ENCODE data around the gene AKR1B1. TPM values are rescaled to one million over a fixed set of nuclear protein-coding genes. Genes with fewer than 3 reads are reported as not detected.

The AKR1B1 gene
- total and polyA plus RNA-seq, 2 of the 13 experiments (the other 11 are each of a cell fraction or from before 2014, with no cell fraction given), result 89.9 to 133 TPM

- peak; percentile 35; the same call in 1 of the 2 replicates for TF ChIP-seq ARID5B (CRISPR knock-in tag; IDR thresholded peaks at IDR 0.05)
Measured at GRCh38 chr7:134420424-134421125, 38.3 kb downstream of the AKR1B1 start (continued).

GRCh38 chr7:134419875-134420274, 39.0 kb downstream of the AKR1B1 start:
- in situ Hi-C loops (cut with HindIII; ENCODE audit: extremely low pct_ligation_motif_present, low pct_unique_long_range_greater_than_20kb), result loop anchor here (10.0 kb wide), 1 partner anchor 275 kb away; no protein-coding TSS in a partner anchor
- ATAC-seq (no peak), DNase-seq (ENCODE audit: low spot score) (no peak), FAIRE-seq (no peak)
- no TSS peak for BruUV-seq (replicated peaks)
- H2AFZ ChIP-seq (ENCODE audit: low read length), result no peak overlapping the region
- H3K4me1 ChIP-seq (ENCODE audit: insufficient read depth, low read length), result peaks cover 50% of the 10 kb centered on the region
- H3K27ac ChIP-seq (ENCODE audit: extremely low read length, insufficient read depth, low read length), result no peak overlapping the region
- no peaks in the 10 kb centered on the region for H3K27me3 ChIP-seq (ENCODE audit: control insufficient read depth in 1 of 2, insufficient read depth in 2 of 2, low read length in 2 of 2)
- WGBS (ENCODE audit: low lambda C conversion rate), result 34% methylated on average over 3 of the region's 3 CpGs
- H3K4me3 ChIP-seq (replicated peaks in 1 of 3; ENCODE audit: insufficient read depth in 1 of 3, low read depth in 2 of 3, low read length in 3 of 3), result no peak overlapping the region; a peak in 1 of 6 replicates
- intact Hi-C loops (cut with micrococcal nuclease; ENCODE audit: unreplicated experiment), result loop anchor here (1.0 to 10.0 kb wide), 4 partner anchors 53 to 565 kb away; no protein-coding TSS in a partner anchor
- POLR2A ChIA-PET, result interaction anchor here (0.6 to 1.0 kb wide), 2 partner anchors 46 to 103 kb away, joined by 3 to 4 read pairs; partner anchors contain the start of gene SLC35B4
- H3K36me3 ChIP-seq (replicated peaks in 1 of 2; ENCODE audit: control insufficient read depth in 1 of 2, insufficient read depth in 2 of 2, low read length in 2 of 2), result no peaks in the 10 kb centered on the region
- no peak for TF ChIP-seq TAF1 (CRISPR knock-in tag; IDR thresholded peaks at IDR 0.05)
- TF ChIP-seq ATF7-NPFF (CRISPR knock-in tag; IDR thresholded peaks at IDR 0.05; ENCODE audit: low read depth), result no peak
- TF ChIP-seq ZNF280D (CRISPR knock-in tag; IDR thresholded peaks at IDR 0.05), result 0 out of 2 replicates have a peak, but pooled peaks have one; percentile 27
- H3K9me3 ChIP-seq (ENCODE audit: low read length), result no peaks in the 10 kb centered on the region
- peak overlapping the region; percentile 65 for H3K4me2 ChIP-seq (ENCODE audit: low read depth, low read length)
- CTCF ChIA-PET (ENCODE audit: low intra/inter-chr PET ratio, low total read pairs), result no interaction called here
- H4K20me1 ChIP-seq (ENCODE audit: insufficient read depth, low read length), result no peaks in the 10 kb centered on the region
- no peak overlapping the region for H3K9ac ChIP-seq (ENCODE audit: insufficient read depth, low read depth, low read length)
- H3K79me2 ChIP-seq (ENCODE audit: insufficient read depth, low read length), result no peaks in the 10 kb centered on the region

All from HepG2 (cell line).